Testis (tissue), 3 donors: ENCODE results near the gene RTL10. TPM values are rescaled to one million over a fixed set of nuclear protein-coding genes. Genes with fewer than 3 reads are reported as not detected.

Source experiments
- DNase-seq: peaks from one replicate; pipeline ENCODE4 v3.0.0-alpha.2; 2019
- H3K27ac ChIP-seq, 2 donors: fragments of 200-600 bp; sonication (generic); one replicate each; pipeline ENCODE4 v1.5.1; 2019
- H3K27me3 ChIP-seq: fragments of 200-600 bp; sonication (generic); one replicate; pipeline ENCODE4 v1.5.1; 2019
- H3K36me3 ChIP-seq: fragments of 200-600 bp; sonication (generic); one replicate; pipeline ENCODE4 v1.5.1; 2017; ENCODE audit warnings: low read depth; ENCODE audit errors: missing control alignments
- H3K4me1 ChIP-seq: fragments of 200-600 bp; sonication (generic); one replicate; pipeline ENCODE4 v1.5.1; 2019
- H3K4me3 ChIP-seq, 2 donors: fragments of 200-600 bp; sonication (generic); one replicate each; pipeline ENCODE4 v1.5.1; 2017 to 2019
- H3K9me3 ChIP-seq: fragments of 200-600 bp; sonication (generic); one replicate; pipeline ENCODE4 v1.5.1; 2017
- CTCF ChIP-seq, 3 experiments: fragments of 450-650 bp in 2 of 3; fragments of 200-600 bp in 1 of 3; sonication (generic) in 1 of 3; IDR thresholded peaks; one replicate each; pipeline ENCODE4 v1.5.1; 2016 to 2019; ENCODE audit warnings: antibody characterized with exemption in 3 of 3, mild to moderate bottlenecking in 2 of 3, moderate library complexity in 1 of 3
- POLR2A ChIP-seq: fragments of 450-650 bp; IDR thresholded peaks from one replicate; pipeline ENCODE4 v1.6.1; 2017; ENCODE audit warnings: antibody characterized with exemption, mild to moderate bottlenecking, moderate library complexity
- WGBS, 2 donors: methylation state at CpG; one replicate each; pipeline ENCODE4 v1.1.5; 2018; 5-methylcytosine and 5-hydroxymethylcytosine counted together
- intact Hi-C: fragments of 100-400 bp; cut with DNase I; formaldehyde crosslinking; loops from one replicate; pipeline ENCODE4 v1.15.1; 2023; ENCODE audit warnings: low total_unique reads
- polyA plus RNA-seq: library from polyadenylated mRNA; stranded (reverse); fragments of 350-450 nt; fragmentation: Illumina TruSeq; extraction: RNeasy Lipid Tissue Mini Kit (QIAGEN cat#74804); gene quantifications from one replicate; pipeline ENCODE4 v1.2.3, GENCODE V29; 2014; ENCODE audit warnings: low read depth, low replicate concordance; ENCODE audit not compliant: insufficient read depth
- total RNA-seq, 2 donors: library from RNA; depleted of rRNA; stranded (reverse); fragments of >200 nt; gene quantifications; one replicate each; pipeline ENCODE4 v1.2.3, GENCODE V29; 2016

Gene RTL10
- total and polyA plus RNA-seq, 3 donors from 2014 or later, result 10.9 to 14.7 (median 11.0) TPM

GRCh38 chr22:19852177-19852781, 2.4 kb downstream of the RTL10 start:
- 90 to 92% methylated on average over 12 of the region's 12 CpGs for WGBS, 2 donors
- no peaks in the 10 kb centered on the region for H3K9me3 ChIP-seq
- H3K4me3 ChIP-seq, result no peak overlapping the region
- no peak for TF ChIP-seq POLR2A
- no peak for TF ChIP-seq CTCF (IDR thresholded peaks at IDR 0.05)
- intact Hi-C loops, result no loop called here
- H3K27ac ChIP-seq, result no peak overlapping the region
- H3K4me1 ChIP-seq, result peaks cover 20% of the 10 kb centered on the region
- H3K36me3 ChIP-seq, result no peaks in the 10 kb centered on the region
- DNase-seq, result no peak
- H3K27me3 ChIP-seq, result no peaks in the 10 kb centered on the region

GRCh38 chr22:19851291-19852176, 3.1 kb downstream of the RTL10 start:
- no peaks in the 10 kb centered on the region for H3K36me3 ChIP-seq
- TF ChIP-seq CTCF (IDR thresholded peaks at IDR 0.05), result no peak
- no peak for TF ChIP-seq POLR2A
- H3K27ac ChIP-seq, result no peak overlapping the region
- H3K27me3 ChIP-seq, result no peaks in the 10 kb centered on the region
- H3K4me1 ChIP-seq, result peaks cover 20% of the 10 kb centered on the region
- H3K9me3 ChIP-seq, result no peaks in the 10 kb centered on the region
- no peak for DNase-seq
- WGBS, 2 donors, result 93 to 95% methylated on average over 4 to 21 of the region's 21 CpGs
- no peak overlapping the region for H3K4me3 ChIP-seq
- intact Hi-C loops, result no loop called here

GRCh38 chr22:19850763-19851109, 3.9 kb downstream of the RTL10 start:
- Histone ChIP-seq H3K36me3 (no peaks in the 10 kb centered on the region), H3K27me3 (no peaks in the 10 kb centered on the region), H3K4me3 (no peak overlapping the region), H3K9me3 (no peaks in the 10 kb centered on the region), H3K27ac (no peak overlapping the region), H3K4me1 (peaks cover 14% of the 10 kb centered on the region)
- 83 to 87% methylated on average over 3 to 9 of the region's 9 CpGs for WGBS, 2 donors
- no peak for TF ChIP-seq POLR2A
- no peak for TF ChIP-seq CTCF (IDR thresholded peaks at IDR 0.05)
- intact Hi-C loops, result no loop called here
- no peak for DNase-seq

DNA sequence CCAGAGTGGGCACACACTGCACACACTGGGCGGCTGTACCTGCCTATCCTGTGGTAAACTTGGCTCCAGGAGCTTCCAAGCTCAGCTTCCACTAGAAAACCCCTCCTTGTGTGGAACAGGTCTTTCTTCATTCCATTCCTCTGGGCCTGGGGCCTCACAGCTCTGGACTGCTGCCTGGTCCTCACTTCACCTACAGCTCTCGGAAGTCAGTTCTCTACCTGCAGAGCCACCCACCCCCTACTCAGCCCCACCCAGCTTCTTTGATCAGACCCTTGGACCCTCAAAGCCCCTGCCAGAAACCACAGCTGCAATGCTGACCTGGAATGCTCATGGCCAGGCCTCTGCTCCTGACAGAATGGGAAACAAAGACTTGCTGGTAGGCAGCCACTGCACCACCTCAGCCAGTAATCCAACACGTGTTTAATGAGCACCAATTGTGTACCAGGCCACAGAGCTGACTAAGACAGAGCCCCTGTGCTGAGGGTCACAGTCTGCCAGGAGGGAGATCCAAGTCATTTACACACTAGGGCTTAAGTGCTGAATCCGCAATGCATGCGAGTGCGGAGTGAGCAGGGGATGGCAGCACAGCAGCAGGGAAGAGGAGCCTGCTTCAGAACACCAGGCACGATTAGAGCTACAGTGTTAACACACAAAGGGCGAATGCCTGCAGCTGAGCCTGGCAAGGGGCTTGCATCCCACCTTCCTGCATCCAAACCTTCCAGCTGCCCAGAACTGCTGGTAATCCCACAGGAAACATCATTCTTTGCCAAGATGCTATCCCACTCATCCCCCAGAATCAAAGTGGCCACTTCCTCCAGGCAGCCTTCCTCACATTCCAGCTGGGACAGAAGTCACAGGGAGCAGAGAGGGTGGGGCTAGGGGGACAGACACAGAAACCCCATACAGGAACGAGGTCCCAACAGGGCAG, 4.6 kb downstream of the RTL10 start:
- Histone ChIP-seq H3K36me3 (no peaks in the 10 kb centered on the region), H3K27ac (no peak overlapping the region), H3K4me3 (no peak overlapping the region), H3K27me3 (no peaks in the 10 kb centered on the region), H3K9me3 (no peaks in the 10 kb centered on the region), H3K4me1 (peaks cover 12% of the 10 kb centered on the region)
- TF ChIP-seq POLR2A, result no peak
- no peak for TF ChIP-seq CTCF (IDR thresholded peaks at IDR 0.05)
- intact Hi-C loops, result no loop called here
- WGBS, 2 donors, result 92 to 96% methylated on average over 8 to 9 of the region's 9 CpGs
- no peak for DNase-seq
